Hematopoietic multipotent progenitor cell treated with erythropoietin and hydrocortisone succinate and interleukin-3 and kit ligand, for 4 days (in vitro differentiated cells): ENCODE measurements around the gene LRP3.
"Not testable (repeated sequence)": the region's sequence is repeated elsewhere in the genome, so short reads cannot be mapped to it uniquely, and the experiment has no call there.

Experiments used
- DNase-seq: peaks from one replicate; pipeline ENCODE4 v3.0.0-alpha.2; 2015

The LRP3 gene

DNA sequence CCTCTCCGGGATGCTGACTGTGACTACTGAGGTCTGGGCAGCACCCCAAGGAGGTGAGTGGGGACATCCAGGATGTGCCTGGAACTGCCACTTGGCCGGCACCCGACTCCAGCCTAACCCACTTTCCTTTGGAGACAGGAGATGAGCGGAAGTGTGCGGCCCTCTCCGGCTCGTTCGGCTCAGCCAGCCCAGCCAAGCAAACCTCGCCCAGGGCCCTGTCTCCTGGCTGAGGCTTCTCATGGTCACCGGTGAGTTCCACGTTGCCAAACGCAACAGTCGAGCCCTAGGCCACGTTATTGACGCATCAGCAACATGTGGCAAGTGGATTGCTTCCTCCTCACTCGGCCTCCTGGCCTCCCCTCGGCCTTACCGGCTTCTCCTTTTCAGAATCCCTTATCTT is 26.0 kb downstream of the LRP3 start:
- DNase-seq = no peak

DNA sequence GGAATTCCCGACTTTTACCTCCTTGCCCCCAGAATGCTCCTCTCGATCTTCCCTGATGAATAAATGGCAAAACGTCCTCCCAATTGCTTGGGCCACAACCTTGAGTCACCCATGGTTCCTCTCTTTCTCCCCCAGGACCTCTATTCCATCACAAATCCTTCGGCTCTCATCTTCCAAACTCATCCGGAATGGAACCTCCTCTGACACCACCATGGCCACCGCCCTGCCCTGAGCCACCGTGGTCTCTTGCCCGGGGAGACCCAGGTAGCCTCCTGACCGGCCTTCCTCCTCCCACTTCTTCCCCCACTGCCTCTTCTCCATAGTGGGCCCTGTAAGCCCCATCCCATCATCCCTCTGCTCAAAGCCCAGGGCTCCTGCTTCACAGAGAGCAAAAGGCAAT is 26.6 kb downstream of the LRP3 start:
- DNase-seq = no peak

DNA sequence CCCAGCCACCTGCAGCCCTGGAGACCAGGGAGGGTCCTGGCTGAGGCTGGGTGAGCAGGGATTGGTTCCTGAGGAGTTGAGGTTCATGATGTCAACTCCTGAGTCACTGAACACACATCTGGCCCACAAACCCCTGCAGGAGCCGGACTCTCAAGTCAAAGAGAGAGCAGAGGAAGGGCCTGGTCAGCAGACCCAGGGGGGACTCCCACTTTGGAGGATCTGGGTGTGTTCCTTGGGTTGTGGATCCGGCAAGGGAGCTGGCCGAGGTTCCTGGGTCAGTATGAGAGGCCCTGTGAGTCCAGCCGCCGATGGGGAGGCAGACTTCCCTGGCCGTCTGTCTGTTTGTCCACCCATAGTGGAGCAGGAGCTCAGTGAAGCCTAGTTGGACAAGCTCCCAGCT is 27.5 kb downstream of the LRP3 start:
- no peak for DNase-seq

DNA sequence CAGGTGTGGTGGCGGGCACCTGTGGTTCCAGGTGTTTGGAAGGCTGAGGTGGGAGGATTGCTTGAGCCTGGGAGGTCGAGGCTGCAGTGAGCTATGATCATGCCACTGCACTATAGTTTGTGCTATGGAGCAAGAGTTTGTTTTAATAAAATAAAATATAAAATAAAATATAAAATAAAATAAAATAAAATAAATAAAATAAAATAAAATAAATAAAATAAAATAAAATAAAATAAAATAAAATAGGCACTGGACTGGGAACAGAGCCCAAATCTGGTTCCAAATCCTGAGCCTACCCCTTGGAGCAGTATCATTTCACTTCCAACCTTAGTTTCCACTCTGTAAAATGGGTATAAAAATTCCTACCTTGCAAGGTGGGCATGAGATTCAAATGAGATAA is 28.1 kb downstream of the LRP3 start:
- DNase-seq = not testable (repeated sequence)

DNA sequence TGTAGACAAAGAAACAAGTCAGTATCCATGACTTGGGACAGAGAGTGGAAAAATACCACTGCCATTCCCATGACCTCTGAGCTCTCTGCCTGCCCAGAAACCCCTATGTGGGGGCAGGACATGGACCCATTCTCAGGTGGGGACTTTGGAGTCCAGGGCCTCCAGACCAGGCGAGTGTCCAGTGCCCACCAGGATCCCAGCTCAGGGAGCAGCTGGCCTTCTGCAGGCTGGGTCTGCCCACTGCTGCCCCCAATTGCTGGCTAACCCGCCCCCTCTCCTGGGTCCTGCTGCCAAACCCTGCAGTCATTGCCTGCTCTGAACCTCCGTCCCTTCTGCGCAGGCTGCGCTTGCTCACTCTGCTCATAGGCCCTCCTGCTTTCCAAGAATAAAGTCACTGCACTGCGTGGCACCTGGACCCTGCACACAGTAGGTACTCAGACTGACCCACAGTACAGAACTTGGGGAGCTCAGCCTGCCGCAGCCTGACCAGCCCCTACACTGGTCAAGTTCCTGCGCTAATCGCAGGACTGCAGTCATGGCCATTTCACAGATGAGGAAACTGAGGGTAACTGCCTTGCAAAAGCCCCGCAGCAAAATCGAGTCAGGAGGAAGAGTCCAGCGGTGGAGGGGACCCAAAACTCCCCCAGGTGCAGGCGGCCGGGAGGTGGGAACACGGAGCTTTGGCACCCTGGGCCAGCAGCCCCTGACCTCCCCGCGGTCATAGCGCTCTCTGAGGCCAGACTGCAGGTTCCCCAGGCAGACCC is 30.7 kb downstream of the LRP3 start:
- DNase-seq = no peak

DNA sequence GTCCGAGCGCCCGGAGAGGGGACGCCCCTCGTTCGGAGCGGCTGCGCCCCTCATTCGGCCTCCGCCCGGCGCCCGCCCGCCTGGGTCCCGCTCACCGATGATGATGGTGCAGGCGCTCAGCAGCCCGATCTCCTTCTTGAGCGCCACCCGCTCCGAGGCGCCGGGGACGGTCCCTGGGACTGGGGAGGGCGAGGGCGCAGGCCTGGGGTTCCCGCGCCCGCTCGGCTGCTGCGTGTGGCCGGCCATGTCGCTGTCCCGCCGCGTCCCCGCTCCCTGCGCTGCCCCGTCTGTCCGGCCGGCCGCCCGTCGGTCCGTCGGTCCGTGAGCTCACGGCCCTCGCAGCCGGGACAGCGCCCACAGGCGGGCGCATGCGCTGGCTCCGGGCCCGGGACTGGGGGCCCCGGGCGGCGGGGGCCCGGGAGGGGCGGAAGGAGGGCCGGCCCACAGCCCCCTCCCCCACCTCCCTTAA is 31.4 kb downstream of the LRP3 start, which contains the start of gene SLC7A10:
Gene SLC7A10, minus strand, starts transcription at position 393 of the 469 bp plus-strand sequence. Its CDS starts 147 bp downstream, at position 246.
- no peak for DNase-seq

DNA sequence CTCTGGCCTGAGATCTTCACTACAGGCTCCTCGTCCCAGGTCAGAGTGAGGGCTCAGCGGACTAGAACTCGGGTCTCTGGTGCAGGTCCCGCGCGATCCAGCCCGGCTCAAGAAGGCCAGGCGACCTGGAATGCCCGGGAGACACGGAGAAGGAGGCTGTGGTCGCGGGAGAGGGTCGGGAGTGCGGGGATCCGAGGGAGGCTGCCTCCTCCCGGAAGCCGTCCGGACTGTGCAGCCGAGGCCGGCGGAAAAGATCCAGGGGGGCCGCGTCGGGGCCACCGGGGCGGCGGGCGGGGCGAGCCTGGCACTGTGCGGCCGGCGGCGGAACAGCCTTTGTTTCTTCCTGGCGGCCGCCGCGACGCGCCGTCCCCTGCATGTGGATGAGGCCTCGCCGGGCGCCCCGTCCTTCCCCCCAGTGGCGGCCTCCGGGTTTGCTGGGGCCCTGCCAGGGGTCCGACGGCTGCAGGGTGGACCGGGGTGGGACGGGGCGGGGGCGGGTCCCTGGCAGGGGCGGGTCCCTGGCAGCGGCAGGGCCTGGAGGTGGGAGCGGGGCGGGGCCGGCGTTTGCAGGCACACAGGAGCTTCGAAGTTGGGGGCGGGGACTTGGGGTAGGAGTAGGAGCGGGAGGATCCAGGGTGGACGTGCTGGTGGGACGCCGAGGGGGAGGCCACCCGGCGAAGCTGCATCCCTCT is 32.6 kb downstream of the LRP3 start:
- DNase-seq = peak; percentile 46

DNA sequence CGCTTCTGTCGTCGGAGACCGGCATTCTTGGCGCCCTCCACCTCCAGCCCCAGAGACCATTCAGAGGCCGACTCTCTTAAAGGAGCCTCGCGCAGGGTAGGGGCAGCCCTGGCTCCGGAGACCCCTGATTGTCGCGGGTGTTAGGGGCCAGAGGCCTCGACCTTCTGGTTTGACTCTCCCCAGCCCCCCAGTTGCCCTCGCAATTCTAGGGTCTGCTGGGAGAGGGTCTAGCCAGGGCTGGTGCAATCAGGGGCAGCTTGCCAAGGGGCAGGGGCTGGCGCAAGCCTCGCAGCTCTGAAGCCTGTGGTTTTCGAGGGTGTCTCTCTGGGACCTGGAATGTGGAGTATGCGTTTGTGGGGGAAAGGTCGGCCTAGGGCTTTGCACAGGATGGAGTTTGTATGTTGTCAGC is 33.1 kb downstream of the LRP3 start:
- no peak for DNase-seq

DNA sequence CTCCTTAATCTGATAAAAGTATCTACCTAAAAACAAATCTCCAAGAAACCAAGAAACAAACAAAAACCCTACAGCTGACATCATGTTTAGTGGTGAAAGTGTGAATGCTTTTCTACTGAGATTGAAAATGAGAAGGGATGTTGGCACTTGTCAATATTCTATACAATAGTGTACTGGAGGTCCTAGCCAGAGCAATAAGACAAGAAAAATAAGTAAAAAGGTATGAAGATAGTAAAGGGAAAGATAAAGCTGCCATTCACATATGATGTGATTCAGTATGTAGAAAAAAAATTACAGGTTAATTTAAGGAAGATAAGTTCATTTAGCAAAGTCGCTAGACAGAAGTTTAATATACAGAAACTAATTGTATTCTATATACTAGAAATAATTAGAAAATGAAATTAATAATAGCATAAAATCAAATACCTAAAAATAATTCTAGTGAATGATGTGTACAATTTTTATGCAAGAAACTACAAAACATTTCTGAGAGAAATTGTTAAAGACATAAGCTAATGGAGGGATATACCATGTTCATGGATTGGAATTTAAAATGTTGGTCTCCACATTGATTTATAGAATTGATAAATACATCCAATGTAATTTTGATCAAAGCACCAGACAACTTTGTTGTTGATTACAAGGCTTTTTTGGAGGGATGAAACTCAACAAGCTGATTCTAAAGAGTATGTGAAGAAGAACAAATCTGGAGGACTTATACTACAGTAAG is 33.9 kb downstream of the LRP3 start:
- no peak for DNase-seq

DNA sequence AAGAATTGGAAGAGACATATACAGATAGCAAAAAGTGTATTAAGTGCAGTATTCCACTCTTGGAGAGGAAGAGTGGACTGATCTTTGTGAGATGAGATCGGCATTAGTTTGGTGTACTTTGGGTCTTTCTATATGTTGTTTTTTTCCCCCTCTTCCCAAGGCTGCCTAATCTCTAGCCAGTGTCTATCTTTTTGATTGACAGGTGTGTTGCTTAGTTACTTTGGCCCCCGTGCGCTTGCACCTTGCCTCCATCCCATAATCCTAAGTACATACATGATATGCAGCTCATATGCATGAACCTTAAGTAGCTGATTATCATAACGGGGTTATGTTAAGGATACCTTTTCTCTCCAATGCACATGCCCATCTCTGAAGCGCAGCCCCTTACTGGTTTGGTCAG is 35.8 kb downstream of the LRP3 start:
- no peak for DNase-seq

DNA sequence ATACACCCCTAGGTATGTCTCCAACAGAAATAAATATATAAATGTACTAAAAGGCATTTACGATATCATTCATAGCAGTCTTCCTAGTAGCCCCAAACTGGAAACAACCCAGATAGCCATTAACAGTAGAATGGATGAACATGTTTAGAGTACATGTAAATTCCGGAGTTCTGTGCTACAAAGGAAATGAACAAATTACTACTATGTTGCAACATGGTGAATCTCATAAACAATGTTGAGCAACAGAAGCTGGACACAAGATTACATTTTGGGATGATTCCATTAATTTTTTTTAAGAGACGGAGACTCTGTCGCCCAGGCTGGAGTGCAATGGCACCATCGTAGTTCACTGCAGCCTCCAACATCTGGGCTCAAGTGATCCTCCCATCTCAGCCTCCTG is 37.4 kb downstream of the LRP3 start:
- no peak for DNase-seq

DNA sequence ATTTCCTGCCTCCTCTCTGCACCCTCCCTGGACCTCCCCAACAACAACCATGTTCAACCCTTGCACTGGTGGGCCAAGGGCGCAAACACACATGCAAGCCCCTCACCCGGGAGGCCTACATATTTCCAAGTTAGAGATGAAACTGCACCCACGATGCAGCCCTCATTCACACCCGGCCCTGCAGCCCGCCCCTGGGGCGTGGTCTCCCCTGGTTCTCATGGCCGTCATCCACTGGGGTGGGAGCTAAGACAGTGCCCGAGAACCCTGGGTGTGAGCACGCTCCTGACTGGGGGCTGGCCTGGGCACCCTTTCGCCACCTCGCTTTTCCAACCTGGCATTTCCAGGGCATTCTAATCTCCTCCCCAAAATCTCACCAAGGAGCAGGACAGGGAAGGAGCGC is 38.5 kb downstream of the LRP3 start:
- no peak for DNase-seq

DNA sequence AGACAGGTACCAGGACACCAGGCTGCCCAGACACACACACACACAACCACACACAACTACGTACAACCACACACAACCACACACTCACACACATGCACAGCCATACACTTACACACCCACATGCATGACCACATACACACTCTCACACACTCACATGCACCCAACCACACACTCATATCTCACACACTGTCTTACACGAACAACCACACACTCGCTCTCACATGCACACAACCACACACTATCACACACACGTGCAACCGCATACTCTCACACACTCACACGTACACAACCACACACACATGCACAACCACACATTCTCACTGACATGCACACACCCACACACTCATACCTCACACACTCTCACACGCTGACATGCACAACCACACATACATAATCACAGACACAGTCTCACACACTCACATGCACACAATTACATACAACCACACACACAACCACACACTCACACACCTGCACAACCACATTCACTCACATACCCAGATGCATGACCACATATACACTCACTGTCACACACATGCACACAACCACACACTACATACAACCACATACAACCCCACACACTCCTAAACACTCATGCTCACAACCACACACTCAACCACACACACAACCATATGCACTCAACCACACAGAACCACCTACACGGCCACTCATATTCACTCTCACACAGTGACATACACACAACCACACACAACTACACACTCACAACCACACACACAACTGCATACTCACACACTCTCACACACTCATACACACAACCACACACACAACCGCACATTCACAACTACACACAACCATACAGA is 39.1 kb downstream of the LRP3 start:
- DNase-seq = no peak

DNA sequence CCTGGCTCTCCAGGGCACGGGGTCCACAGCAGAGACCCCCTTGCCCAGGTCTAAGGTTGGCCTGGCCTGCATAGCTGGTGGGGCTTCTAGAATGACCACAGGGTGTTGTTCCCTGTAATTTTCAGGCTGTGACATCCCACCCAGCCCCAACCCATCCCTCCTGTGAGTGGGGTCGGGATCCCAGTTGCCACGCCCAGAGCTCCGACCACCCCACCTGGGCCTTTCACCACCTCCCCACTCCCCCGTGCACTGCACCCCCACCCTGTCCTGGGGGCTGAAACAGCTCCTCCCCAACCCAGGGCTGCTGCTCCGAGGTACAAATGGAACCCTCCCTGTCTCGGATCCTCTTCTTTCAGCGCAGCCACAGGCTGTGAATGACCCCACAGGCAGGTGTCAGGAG is 40.0 kb downstream of the LRP3 start:
- no peak for DNase-seq

DNA sequence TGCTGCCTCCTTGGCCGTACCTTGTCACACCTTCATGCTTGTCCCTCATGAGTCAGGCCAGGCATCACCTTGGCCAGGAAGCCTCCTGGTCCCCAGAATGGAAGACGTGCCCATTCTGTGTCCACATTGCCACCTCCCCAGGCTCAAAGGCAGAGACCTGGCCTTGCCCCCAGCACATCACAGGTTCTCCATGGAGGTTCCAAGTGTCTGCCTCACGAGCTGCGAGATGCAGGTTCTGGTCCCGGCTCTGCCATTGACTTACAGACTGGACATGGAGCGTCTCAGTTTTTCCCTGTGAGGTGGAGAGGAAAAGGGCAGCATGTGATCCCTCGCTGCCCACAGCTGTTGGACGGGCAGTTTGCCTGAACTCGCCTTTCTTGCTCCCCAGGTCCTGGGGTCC is 40.6 kb downstream of the LRP3 start:
- no peak for DNase-seq

DNA sequence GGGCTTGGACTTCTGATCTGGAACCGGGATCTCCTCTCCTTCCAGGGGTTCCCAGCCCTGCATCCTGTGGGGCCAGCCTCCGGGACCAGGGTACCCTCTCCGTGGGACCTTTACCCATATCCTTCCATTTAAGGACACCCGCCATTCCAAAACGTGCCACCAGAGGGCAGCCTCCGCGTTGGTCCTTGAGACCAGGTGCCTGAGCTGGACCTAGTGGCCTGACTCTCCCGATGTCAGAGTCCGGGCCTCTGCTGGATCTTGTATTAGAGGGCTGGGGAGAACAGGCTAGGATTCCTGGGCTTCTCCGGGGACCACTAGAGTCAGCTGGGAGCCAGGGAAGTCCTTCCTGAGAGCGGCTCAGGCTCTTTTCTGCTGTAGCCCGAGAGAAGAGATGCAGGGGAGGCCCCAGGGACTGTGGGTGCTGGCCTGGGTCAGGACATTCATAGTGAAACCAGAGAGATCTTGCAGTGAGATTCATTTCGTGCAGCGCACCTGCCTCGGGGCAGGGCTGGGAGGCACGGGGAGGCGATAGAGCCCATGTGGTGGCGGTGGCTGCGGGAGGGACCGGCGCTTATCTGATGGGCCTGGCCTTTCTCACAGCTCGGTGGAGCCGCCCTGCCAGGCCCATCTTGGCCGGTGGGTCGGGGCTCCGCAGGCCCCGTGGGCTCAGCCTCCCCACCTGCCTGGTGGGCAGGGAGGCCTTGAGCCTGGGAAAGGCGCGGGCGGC is 41.3 kb downstream of the LRP3 start:
- DNase-seq = peak; percentile 82

DNA sequence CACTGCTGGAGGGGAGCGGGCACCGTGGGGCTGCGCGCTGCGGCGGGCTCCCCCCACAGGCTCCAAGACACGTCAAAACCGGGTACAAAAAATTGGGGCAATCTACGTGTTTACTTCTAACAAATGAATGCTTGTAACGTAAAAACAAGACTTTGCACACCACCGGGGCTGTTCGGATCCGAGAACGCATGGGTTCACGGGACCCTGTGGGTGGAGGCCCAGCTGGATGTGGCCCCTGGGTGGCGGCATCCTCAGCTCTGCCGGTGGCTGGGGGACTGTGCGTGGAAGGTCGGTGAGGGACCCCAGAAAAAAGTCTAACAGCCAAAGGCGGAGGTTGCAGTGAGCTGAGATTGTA is 41.8 kb downstream of the LRP3 start:
- no peak for DNase-seq

DNA sequence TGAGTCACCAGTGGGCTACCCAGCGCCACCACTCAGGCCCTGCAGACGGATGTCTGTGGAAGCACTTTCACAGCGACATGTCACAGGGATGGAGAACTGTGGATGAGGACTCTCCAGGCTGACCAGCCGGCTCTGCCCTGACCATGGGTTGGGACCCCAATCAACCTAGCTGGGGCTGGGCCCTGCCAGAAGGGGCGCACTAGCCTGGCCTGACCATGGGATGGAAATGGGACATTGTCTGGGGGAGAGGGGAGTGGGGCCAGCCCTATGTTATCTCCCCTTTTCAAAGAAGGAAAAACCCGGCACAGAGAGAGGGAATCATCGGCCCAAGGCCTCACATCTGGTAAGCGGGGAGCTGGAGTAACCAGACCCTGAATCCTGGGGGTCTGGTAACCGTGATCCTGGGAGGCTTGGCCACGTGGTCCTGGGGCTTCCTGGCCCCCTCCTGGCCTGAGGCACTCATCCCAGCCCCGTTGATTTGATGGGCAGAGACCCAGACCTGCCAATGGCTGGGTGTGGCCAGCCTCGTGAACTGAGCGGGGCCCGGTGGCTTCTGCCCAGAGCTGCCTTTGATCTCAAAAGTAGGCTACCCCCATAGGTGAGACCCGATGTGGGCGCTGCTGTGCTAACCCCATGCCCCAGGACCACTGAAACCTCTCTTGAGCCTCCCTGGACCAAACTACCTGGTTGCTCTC is 42.7 kb downstream of the LRP3 start:
- DNase-seq = no peak

DNA sequence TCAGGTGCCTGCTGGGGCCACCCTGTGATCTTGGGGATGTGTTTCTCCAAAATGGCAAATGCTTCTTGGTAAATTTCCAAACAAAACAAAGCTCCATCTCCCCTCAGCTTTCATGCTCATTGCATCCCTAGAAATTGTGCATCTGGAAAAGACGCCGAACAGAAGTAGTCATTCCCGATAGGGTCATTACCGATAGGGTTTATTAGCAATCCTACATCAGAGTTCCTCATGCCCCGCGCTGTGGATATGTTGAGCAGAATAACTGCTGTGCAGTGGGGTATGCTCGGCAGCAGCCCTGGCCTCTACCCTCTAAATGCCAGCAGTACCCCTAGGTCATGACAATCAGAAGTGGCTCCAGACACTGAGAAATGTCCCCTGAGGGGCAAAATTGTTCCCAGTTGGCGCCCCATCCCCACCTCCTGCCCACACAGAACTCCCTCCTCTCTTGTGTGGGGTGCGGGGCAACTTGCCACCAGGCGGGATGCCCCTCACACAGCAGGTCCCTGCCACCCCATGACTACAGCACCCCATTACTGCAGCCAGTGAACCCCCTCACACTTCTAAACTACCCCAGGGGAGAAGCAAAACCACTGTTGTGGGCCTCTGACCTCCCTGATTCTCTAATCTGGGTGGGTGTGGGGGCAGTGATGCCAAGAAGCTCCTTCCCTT is 44.5 kb downstream of the LRP3 start:
- DNase-seq = no peak

DNA sequence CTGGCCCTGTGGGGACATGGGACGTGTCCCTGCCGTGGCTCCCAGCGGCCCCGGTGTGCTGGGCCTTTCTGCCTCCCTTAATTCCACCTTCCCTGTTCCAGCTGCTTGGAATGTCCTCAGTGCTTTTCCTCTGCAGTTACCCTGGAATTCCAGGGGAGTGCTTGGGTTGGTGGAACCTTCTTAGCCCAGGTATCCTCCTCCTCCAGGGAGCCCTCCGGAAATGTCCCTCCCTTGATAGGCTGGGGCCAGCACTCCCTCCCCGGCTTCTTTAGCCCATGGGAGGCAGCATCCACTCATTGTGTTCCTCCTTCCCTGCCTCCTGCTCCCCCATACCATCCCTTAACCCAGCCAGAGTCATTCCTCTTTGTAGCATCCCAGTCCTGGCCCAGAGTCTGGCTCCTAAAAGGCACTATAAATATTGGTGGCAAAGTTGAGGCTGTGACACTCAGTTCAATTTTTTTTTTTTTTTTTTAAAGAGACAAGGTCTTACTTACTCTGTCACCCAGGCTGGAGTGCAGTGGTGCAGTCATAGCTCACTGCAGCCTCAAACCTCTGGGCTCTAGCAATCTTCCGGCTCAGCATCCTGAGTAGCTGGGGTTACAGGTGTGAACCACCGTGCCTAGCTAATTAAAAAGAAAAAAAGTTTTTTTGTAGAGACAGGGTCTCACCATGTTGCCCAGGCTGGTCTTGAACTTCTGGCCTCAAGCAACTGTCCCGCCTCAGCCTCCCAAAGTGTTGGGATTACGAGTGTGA is 45.3 kb downstream of the LRP3 start:
- DNase-seq = no peak
